HEK293 (cell line): Measurements from ENCODE around the gene SFT2D1.

ENCODE experiments used
- HOXC10 ChIP-seq: sonication (generic); formaldehyde crosslinking; IDR thresholded peaks from 2 replicates; pipeline ENCODE4 v1.8.1; 2023; ENCODE audit warnings: mild to moderate bottlenecking, missing genetic modification reagents
- KLF9 ChIP-seq: fragments of 450-650 bp; formaldehyde crosslinking; IDR thresholded peaks from 2 replicates; pipeline ENCODE4 v1.5.1; 2016; ENCODE audit warnings: missing biosample characterization, missing genetic modification characterization, low read depth
- WT1 ChIP-seq: fragments of 450-650 bp; formaldehyde crosslinking; IDR thresholded peaks from 2 replicates; pipeline ENCODE4 v1.5.1; 2016; ENCODE audit warnings: missing biosample characterization, missing genetic modification characterization
- YY2 ChIP-seq: fragments of 450-650 bp; formaldehyde crosslinking; IDR thresholded peaks from 2 replicates; pipeline ENCODE4 v1.5.1; 2016; ENCODE audit warnings: missing biosample characterization, missing genetic modification characterization
- ZNF138 ChIP-seq: fragments of 450-650 bp; formaldehyde crosslinking; IDR thresholded peaks from 2 replicates; pipeline ENCODE4 v1.5.1; 2016; ENCODE audit warnings: missing biosample characterization, missing genetic modification characterization, borderline replicate concordance
- ZNF140 ChIP-seq: fragments of 450-650 bp; formaldehyde crosslinking; IDR thresholded peaks from 2 replicates; pipeline ENCODE4 v1.5.1; 2016; ENCODE audit warnings: missing biosample characterization, missing genetic modification characterization
- ZNF24 ChIP-seq: fragments of 450-650 bp; formaldehyde crosslinking; IDR thresholded peaks from 2 replicates; pipeline ENCODE4 v1.5.1; 2016; ENCODE audit warnings: missing biosample characterization, missing genetic modification characterization
- ZNF311 ChIP-seq: fragments of 450-650 bp; formaldehyde crosslinking; IDR thresholded peaks from 2 replicates; pipeline ENCODE4 v1.5.1; 2017; ENCODE audit warnings: missing biosample characterization, missing genetic modification characterization, borderline replicate concordance
- ZNF629 ChIP-seq: fragments of 450-650 bp; formaldehyde crosslinking; IDR thresholded peaks from 2 replicates; pipeline ENCODE4 v1.5.1; 2017; ENCODE audit warnings: missing biosample characterization, missing genetic modification characterization
- TF ChIP-seq, protein P1 (sequence below): fragments of 450-650 bp; formaldehyde crosslinking; IDR thresholded peaks from 2 replicates; pipeline ENCODE4 v1.5.1; 2016; ENCODE audit warnings: missing biosample characterization, missing genetic modification characterization
- TF ChIP-seq, protein P2 (sequence below): fragments of 450-650 bp; formaldehyde crosslinking; IDR thresholded peaks from 2 replicates; pipeline ENCODE4 v1.5.1; 2016; ENCODE audit warnings: missing biosample characterization, missing genetic modification characterization
- TF ChIP-seq, protein P3 (sequence below): fragments of 450-650 bp; formaldehyde crosslinking; IDR thresholded peaks from 2 replicates; pipeline ENCODE4 v1.5.1; 2016; ENCODE audit warnings: missing biosample characterization, missing genetic modification characterization, low read depth
- TF ChIP-seq, protein P4 (sequence below): fragments of 450-650 bp; formaldehyde crosslinking; IDR thresholded peaks from 2 replicates; pipeline ENCODE4 v1.5.1; 2017; ENCODE audit warnings: missing biosample characterization, missing genetic modification characterization
- TF ChIP-seq, protein P5 (sequence below): fragments of 450-650 bp; formaldehyde crosslinking; IDR thresholded peaks from 2 replicates; pipeline ENCODE4 v1.5.1; 2016; ENCODE audit warnings: missing biosample characterization, missing genetic modification characterization, low read depth

DNA sequence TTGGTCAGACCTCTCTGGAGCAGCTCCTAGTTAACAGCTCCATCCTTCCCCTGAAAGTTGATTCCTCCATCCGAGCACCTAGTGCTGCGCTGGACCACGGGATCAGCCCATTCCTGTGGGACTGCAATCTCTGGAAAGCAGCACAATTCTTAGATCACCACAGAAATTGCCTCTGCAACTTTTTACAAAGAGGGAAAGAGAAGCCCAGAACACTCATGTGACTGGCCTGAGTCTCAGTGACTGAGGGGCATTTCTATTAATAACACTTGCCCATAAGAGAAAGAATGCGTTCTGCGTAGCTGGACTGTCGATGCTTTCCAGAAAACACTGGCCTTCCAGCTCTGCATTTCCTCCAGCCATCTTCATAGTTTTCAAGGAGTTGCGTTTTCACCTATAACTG is 22.1 kb upstream of the SFT2D1 start:
- TF ChIP-seq, protein P1, sequence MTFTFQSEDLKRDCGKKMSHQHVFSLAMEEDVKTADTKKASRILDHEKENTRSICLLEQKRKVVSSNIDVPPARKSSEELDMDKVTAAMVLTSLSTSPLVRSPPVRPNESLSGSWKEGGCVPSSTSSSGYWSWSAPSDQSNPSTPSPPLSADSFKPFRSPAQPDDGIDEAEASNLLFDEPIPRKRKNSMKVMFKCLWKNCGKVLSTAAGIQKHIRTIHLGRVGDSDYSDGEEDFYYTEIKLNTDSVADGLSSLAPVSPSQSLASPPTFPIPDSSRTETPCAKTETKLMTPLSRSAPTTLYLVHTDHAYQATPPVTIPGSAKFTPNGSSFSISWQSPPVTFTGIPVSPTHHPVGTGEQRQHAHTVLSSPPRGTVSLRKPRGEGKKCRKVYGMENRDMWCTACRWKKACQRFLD = no peak
- TF ChIP-seq ZNF629 (tag by site-specific recombination) (no peak), ZNF24 (tag by site-specific recombination) (no peak), YY2 (tag by site-specific recombination) (no peak), ZNF138 (tag by site-specific recombination) (no peak), ZNF140 (tag by site-specific recombination) (no peak), HOXC10 (CRISPR knock-in tag) (no peak), KLF9 (tag by site-specific recombination) (no peak), ZNF311 (no peak), WT1 (tag by site-specific recombination) (no peak)
- TF ChIP-seq, protein P2, sequence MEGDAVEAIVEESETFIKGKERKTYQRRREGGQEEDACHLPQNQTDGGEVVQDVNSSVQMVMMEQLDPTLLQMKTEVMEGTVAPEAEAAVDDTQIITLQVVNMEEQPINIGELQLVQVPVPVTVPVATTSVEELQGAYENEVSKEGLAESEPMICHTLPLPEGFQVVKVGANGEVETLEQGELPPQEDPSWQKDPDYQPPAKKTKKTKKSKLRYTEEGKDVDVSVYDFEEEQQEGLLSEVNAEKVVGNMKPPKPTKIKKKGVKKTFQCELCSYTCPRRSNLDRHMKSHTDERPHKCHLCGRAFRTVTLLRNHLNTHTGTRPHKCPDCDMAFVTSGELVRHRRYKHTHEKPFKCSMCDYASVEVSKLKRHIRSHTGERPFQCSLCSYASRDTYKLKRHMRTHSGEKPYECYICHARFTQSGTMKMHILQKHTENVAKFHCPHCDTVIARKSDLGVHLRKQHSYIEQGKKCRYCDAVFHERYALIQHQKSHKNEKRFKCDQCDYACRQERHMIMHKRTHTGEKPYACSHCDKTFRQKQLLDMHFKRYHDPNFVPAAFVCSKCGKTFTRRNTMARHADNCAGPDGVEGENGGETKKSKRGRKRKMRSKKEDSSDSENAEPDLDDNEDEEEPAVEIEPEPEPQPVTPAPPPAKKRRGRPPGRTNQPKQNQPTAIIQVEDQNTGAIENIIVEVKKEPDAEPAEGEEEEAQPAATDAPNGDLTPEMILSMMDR (tag by site-specific recombination) = no peak
- TF ChIP-seq, protein P3, sequence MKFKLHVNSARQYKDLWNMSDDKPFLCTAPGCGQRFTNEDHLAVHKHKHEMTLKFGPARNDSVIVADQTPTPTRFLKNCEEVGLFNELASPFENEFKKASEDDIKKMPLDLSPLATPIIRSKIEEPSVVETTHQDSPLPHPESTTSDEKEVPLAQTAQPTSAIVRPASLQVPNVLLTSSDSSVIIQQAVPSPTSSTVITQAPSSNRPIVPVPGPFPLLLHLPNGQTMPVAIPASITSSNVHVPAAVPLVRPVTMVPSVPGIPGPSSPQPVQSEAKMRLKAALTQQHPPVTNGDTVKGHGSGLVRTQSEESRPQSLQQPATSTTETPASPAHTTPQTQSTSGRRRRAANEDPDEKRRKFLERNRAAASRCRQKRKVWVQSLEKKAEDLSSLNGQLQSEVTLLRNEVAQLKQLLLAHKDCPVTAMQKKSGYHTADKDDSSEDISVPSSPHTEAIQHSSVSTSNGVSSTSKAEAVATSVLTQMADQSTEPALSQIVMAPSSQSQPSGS (tag by site-specific recombination) = no peak
- TF ChIP-seq, protein P4, sequence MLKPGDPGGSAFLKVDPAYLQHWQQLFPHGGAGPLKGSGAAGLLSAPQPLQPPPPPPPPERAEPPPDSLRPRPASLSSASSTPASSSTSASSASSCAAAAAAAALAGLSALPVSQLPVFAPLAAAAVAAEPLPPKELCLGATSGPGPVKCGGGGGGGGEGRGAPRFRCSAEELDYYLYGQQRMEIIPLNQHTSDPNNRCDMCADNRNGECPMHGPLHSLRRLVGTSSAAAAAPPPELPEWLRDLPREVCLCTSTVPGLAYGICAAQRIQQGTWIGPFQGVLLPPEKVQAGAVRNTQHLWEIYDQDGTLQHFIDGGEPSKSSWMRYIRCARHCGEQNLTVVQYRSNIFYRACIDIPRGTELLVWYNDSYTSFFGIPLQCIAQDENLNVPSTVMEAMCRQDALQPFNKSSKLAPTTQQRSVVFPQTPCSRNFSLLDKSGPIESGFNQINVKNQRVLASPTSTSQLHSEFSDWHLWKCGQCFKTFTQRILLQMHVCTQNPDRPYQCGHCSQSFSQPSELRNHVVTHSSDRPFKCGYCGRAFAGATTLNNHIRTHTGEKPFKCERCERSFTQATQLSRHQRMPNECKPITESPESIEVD = no peak
- TF ChIP-seq, protein P5, sequence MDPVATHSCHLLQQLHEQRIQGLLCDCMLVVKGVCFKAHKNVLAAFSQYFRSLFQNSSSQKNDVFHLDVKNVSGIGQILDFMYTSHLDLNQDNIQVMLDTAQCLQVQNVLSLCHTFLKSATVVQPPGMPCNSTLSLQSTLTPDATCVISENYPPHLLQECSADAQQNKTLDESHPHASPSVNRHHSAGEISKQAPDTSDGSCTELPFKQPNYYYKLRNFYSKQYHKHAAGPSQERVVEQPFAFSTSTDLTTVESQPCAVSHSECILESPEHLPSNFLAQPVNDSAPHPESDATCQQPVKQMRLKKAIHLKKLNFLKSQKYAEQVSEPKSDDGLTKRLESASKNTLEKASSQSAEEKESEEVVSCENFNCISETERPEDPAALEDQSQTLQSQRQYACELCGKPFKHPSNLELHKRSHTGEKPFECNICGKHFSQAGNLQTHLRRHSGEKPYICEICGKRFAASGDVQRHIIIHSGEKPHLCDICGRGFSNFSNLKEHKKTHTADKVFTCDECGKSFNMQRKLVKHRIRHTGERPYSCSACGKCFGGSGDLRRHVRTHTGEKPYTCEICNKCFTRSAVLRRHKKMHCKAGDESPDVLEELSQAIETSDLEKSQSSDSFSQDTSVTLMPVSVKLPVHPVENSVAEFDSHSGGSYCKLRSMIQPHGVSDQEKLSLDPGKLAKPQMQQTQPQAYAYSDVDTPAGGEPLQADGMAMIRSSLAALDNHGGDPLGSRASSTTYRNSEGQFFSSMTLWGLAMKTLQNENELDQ (tag by site-specific recombination) = no peak
